Ovary (tissue), 9 donors: ENCODE results near the gene SHANK2. TPM values are rescaled to one million over a fixed set of nuclear protein-coding genes. Genes with fewer than 3 reads are reported as not detected.

ENCODE experiments used
- DNase-seq, 5 donors: peaks; one replicate each; pipeline ENCODE4 v3.0.0-alpha.2; 2019 to 2020
- H3K27ac ChIP-seq, 2 donors: fragments of 200-600 bp; one replicate each; pipeline versions ENCODE4 v1.5.1 to v1.8.0; 2019 to 2022
- H3K27me3 ChIP-seq: fragments of 200-600 bp; one replicate; pipeline ENCODE4 v1.8.0; 2022
- H3K36me3 ChIP-seq: fragments of 200-600 bp; sonication (generic); one replicate; pipeline ENCODE4 v1.5.1; 2019
- H3K4me1 ChIP-seq: one replicate; pipeline ENCODE4 v1.8.1; 2013; ENCODE audit warnings: mild to moderate bottlenecking, moderate library complexity; ENCODE audit not compliant: insufficient read depth
- H3K4me3 ChIP-seq: fragments of 200-600 bp; sonication (generic); one replicate; pipeline ENCODE4 v1.5.1; 2017
- H3K9me3 ChIP-seq, 2 donors: fragments of 200-600 bp in 1 of 2; sonication (generic) in 1 of 2; one replicate each; pipeline versions ENCODE4 v1.5.1 to v1.8.1; 2013 to 2019; ENCODE audit warnings: mild to moderate bottlenecking in 1 of 2, moderate library complexity in 1 of 2
- EP300 ChIP-seq: sonication (generic); formaldehyde crosslinking; IDR thresholded peaks from one replicate; pipeline ENCODE4 v1.6.1; 2017; ENCODE audit warnings: antibody characterized with exemption
- POLR2A ChIP-seq: fragments of 450-650 bp; IDR thresholded peaks from one replicate; pipeline ENCODE4 v1.6.1; 2017; ENCODE audit warnings: antibody characterized with exemption, mild to moderate bottlenecking, moderate library complexity
- WGBS, 3 donors: extraction: QIAGEN DNeasy Blood & Tissue Kit in 1 of 3; methylation state at CpG; one replicate each; pipeline versions ENCODE4 v1.1.5 to v1.1.7; 2013 to 2017; 5-methylcytosine and 5-hydroxymethylcytosine counted together
- intact Hi-C, 4 donors: fragments of 100-400 bp; cut with DNase I; formaldehyde crosslinking; loops; one replicate each; pipeline versions ENCODE4 v1.11.0 to v1.15.1; 2022 to 2023
- polyA plus RNA-seq, 2 donors: library from polyadenylated mRNA; stranded (reverse); fragments of 200-250 nt in 1 of 2; fragments of 350-450 nt in 1 of 2; fragmentation: Illumina TruSeq in 1 of 2; extraction: RNeasy Lipid Tissue Mini Kit (QIAGEN cat#74804) in 1 of 2; gene quantifications; one replicate each; pipeline ENCODE4 v1.2.3, GENCODE V29; 2013 to 2014
- total RNA-seq, 7 donors: library from RNA; depleted of rRNA in 2 of 7; stranded (reverse); fragments of >200 nt in 2 of 7; fragmentation: NEBNext Ultra II Directional in 3 of 7; extraction: Animal tissue kit (Norgen Biotek cat#: 25700) in 3 of 7; gene quantifications; one replicate each; pipeline versions ENCODE4 v1.1.0 to v1.2.4, GENCODE V29; 2016 to 2023
- TF ChIP-seq, protein P1 (sequence below), 3 donors: fragments of 450-650 bp in 2 of 3; fragments of 200-600 bp in 1 of 3; IDR thresholded peaks; one replicate each; pipeline versions ENCODE4 v1.5.1 to v1.8.0; 2016 to 2022; ENCODE audit warnings: antibody characterized with exemption in 3 of 3, mild to moderate bottlenecking in 1 of 3
- donor health status: DM: no; HTN: no; CAD: no; lungs with moderate emphysema.
- donor health status: DM: no; HTN: no; CAD: no.
- donor health status: Bipolar disorder and iron deficiency.
- donor health status: DM: yes; HTN: yes; CAD: no.
- donor health status: DM: no; HTN: no; CAD: no.
- donor health status: DM: yes; HTN: yes; CAD: no.

SHANK2 gene
- total and polyA plus RNA-seq, 9 donors, result 0.05 to 40.4 (median 2.3) TPM; not detected in 1

DNA sequence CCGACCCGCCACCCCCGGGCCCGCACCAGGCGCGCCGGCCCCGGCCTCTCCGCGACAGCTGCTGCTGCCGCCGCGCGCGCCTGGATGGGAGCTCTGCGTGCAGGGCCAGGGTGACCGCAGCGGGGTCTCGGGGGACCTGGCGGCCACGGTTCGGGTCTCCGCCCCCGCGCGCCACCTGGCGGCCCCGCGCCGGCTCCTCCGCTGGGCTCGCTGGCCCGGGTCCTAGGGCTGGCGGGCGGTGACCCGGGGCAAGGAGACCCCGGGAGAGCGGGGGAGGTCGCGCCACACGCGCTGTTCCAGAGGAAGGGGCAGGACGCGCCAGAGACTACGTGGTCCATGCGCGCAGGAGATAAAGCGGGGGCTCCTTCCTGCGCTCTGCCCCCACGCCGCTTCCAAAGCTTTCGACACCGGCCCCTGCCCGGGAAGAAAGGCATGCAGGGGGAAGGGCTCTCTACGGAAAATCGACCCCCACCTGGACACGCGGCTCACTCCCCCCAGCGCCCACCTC, 562 bp downstream of the SHANK2 start:
- Histone ChIP-seq H3K36me3 (no peaks in the 10 kb centered on the region), H3K4me3 (peak overlapping the region; percentile 12), H3K27me3 (no peaks in the 10 kb centered on the region), H3K4me1 (no peaks in the 10 kb centered on the region), H3K9me3 (no peaks in the 10 kb centered on the region), H3K27ac (no peak overlapping the region)
- DNase-seq, result no peak
- intact Hi-C loops, result no loop called here
- TF ChIP-seq EP300 (no peak), POLR2A (no peak)
- TF ChIP-seq, protein P1, sequence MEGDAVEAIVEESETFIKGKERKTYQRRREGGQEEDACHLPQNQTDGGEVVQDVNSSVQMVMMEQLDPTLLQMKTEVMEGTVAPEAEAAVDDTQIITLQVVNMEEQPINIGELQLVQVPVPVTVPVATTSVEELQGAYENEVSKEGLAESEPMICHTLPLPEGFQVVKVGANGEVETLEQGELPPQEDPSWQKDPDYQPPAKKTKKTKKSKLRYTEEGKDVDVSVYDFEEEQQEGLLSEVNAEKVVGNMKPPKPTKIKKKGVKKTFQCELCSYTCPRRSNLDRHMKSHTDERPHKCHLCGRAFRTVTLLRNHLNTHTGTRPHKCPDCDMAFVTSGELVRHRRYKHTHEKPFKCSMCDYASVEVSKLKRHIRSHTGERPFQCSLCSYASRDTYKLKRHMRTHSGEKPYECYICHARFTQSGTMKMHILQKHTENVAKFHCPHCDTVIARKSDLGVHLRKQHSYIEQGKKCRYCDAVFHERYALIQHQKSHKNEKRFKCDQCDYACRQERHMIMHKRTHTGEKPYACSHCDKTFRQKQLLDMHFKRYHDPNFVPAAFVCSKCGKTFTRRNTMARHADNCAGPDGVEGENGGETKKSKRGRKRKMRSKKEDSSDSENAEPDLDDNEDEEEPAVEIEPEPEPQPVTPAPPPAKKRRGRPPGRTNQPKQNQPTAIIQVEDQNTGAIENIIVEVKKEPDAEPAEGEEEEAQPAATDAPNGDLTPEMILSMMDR (IDR thresholded peaks at IDR 0.05), result no peak
- 1% methylated on average over 30 to 59 of the region's 59 CpGs for WGBS, 3 donors

DNA sequence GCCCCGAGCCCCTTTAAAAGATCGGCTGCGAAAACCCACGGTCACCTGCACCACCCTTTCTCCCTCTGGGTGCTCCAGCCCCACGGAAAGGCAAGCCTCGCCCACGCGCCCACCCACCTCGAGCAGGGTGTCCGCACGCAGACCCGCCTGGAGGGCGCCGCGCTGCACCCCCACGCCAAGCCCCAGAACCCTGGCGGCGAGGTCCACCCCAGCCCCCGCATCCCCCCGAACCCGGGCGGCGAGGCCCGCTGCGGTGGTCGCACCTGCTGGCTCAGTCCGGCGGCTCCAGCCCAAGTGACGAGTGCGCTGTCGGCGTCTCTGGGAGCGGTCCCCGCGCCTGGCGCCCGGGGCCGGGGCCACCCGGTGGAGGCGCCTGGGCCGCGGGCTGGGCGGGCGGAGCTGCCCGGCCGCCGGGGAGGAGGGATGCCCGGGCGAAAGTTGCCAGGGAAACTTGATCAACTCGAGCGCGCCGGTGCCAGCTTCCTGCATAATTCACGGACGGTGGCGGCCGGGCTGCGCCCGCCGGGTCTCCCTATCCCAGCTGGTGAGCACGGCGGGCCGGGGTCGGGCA, 1.1 kb downstream of the SHANK2 start:
- Histone ChIP-seq H3K27ac (no peak overlapping the region), H3K27me3 (no peaks in the 10 kb centered on the region), H3K36me3 (no peaks in the 10 kb centered on the region), H3K9me3 (no peaks in the 10 kb centered on the region), H3K4me1 (no peaks in the 10 kb centered on the region), H3K4me3 (no peak overlapping the region)
- no peak for TF ChIP-seq POLR2A
- TF ChIP-seq, protein P1 (IDR thresholded peaks at IDR 0.05), result no peak
- TF ChIP-seq EP300, result no peak
- 1 to 11% (median 2%) methylated on average over 18 to 64 of the region's 64 CpGs for WGBS, 3 donors
- DNase-seq, result no peak
- intact Hi-C loops, result no loop called here

DNA sequence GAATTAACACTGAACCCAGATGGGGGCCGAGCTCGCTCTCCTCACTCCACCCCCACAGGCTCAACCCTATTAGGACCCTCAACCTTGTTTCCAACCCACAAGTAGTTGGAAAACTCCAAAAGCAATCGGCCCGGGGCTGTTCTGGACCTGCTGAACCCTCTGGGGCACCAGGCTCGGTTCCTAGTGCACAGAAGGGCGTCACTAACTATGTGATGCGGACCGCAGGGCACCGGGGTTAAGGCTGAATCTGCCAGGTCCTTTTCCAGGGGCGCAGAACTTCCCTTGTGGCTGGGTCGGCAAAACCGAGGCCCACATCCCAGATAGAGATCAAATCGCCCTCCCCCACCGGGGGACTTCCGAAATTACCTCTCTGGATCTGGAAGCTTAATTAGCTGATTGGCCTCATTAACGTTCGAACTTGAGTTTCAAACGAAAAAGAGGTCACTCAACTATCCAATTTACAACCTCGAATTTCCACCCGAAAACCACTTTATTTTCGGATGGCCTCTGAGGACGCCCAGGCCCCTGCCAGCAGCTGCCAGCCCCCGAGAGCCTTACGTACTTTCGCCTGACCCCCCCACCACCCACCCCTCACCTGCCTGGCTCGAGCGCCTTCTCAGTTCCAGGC, 1.7 kb downstream of the SHANK2 start:
- intact Hi-C loops, result no loop called here
- Histone ChIP-seq H3K27me3 (no peaks in the 10 kb centered on the region), H3K4me3 (no peak overlapping the region), H3K27ac (no peak overlapping the region), H3K36me3 (no peaks in the 10 kb centered on the region), H3K9me3 (no peaks in the 10 kb centered on the region), H3K4me1 (no peaks in the 10 kb centered on the region)
- 23 to 35% (median 26%) methylated on average over 27 of the region's 27 CpGs for WGBS, 3 donors
- no peak for DNase-seq
- TF ChIP-seq POLR2A (no peak), EP300 (no peak)
- TF ChIP-seq, protein P1 (IDR thresholded peaks at IDR 0.05), result no peak

DNA sequence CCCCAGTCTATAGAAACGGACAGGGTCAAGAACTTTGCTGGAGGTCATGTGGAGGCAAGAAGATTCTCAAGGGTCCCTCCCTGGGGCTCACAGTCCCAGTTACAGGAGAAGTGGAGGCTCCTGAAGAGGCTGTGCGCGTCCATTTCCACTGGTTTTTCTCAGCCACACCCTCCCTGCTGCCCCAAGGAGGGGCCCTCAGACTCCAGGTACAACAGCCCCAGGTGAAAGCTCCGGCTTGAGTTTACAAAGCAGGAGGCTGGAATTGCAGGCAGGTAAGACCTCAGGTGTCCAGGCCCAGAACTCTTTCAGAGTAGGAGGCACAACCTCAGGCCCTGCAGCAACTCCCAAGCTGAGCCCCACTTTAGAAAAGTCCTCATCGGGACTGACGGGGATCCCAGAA, 3.1 kb downstream of the SHANK2 start:
- 83 to 91% (median 85%) methylated on average over 6 of the region's 6 CpGs for WGBS, 3 donors
- no peaks in the 10 kb centered on the region for H3K27me3 ChIP-seq
- intact Hi-C loops, result no loop called here

More for the DNA sequence above, 3.1 kb downstream of the SHANK2 start:
- H3K4me1 ChIP-seq, result no peaks in the 10 kb centered on the region
- no peaks in the 10 kb centered on the region for H3K9me3 ChIP-seq
- no peak overlapping the region for H3K27ac ChIP-seq
- no peak for DNase-seq
- H3K4me3 ChIP-seq, result no peak overlapping the region
- no peaks in the 10 kb centered on the region for H3K36me3 ChIP-seq
- TF ChIP-seq POLR2A, result no peak
- TF ChIP-seq, protein P1 (IDR thresholded peaks at IDR 0.05), result no peak
- TF ChIP-seq EP300, result no peak
